GM21619 (cell line): ENCODE measurements around the gene TLE3.
"Not testable (repeated sequence)": the region's sequence is repeated elsewhere in the genome, so short reads cannot be mapped to it uniquely, and the experiment has no call there.

ENCODE experiments used
- ATAC-seq: cut with Tn5 transposase; IDR thresholded peaks from one replicate; pipeline ENCODE4 v1.9.1; 2021; ENCODE audit not compliant: unreplicated experiment

TLE3 gene

DNA sequence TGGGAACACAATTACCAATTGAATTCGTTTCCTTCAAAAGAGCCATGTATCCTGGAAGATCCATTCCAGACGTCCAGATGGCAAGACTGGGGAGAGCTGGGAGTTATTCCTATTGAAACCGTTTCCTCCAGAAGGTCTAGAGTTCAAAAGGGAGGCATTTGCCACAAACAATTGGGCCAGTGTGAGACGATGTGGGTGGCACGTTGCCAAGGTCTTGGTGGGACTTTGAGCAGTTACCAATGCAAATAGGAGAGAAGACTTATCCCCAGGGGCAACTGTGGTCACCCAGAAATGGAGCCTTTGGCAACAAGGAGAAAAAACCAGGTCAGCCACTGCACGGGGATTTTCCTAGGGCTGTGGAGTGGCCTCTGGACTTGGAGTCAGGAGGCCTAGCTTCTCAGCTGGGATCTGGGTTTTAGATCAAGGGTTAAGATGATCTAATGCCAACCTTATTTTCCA is 29.6 kb upstream of the TLE3 start:
- no peak for ATAC-seq

DNA sequence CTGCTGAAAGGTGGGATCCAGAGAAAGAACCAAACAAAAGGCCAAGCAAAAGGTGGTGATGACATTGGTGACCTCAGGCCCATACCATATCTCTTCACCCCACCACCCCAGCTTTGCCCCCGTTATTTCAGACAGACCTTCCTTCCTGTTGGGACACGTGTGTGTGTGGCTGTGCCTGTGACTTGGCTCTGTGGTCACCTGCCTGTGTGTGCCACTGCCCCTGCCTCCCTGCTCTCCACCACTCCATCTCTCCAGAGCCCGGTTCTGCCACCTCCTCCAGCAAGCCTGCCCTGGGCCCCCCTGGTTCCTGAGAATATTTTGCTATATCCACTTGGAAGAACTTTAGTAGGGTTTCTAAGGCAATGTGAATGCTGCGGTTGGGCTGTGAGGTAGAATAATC is 28.6 kb upstream of the TLE3 start:
- ATAC-seq, result no peak

DNA sequence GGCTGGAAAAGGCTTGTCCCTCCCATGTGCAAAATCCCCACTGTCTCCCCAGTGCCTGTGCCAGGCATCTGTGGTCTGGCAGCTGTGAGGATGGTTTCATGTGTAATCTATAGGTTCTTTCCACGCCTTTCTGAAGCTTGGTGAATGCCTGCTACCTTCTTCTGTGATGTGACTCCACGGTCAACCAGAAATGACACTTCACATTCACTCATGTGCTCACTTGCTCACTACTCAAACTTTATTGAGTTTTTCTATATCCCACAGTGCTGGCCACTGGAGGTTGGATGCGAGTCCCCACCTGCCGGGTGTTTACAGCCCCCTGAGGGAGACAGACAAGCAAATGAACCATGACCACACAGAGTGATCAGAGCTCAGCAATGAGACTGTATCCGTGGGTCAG is 27.9 kb upstream of the TLE3 start:
- ATAC-seq, result no peak

DNA sequence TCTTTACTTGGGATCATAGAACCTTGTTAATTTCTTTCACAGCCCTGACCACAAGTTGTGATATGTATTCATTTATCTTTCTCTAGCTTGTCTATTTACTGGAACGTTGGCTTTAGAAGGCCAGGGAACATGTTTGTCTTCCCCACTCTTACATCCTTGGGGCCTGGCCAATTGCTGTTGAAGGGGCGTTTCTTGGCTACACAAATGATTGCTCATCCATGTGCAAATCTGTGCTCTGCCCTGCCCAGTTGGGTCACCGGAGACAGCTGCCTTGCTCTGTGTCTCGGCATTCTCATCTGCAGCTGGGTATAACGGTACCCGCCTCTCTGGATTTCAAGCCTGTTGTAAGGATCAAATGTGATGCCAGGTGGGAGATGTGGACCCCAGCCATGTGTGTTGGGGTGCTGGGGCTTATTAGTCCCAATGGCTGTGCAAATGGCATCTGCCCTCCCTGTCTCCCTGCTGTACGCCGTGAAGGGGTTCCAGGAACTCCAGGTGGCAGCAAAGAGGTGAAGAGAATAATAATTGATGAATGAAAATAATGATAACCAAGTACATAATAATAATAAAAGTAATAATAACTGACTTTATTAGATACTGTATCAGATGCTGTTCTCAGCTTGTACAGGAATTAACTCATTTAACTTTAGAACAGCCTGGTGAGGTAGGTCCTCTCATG is 24.0 kb upstream of the TLE3 start:
- ATAC-seq, result no peak

DNA sequence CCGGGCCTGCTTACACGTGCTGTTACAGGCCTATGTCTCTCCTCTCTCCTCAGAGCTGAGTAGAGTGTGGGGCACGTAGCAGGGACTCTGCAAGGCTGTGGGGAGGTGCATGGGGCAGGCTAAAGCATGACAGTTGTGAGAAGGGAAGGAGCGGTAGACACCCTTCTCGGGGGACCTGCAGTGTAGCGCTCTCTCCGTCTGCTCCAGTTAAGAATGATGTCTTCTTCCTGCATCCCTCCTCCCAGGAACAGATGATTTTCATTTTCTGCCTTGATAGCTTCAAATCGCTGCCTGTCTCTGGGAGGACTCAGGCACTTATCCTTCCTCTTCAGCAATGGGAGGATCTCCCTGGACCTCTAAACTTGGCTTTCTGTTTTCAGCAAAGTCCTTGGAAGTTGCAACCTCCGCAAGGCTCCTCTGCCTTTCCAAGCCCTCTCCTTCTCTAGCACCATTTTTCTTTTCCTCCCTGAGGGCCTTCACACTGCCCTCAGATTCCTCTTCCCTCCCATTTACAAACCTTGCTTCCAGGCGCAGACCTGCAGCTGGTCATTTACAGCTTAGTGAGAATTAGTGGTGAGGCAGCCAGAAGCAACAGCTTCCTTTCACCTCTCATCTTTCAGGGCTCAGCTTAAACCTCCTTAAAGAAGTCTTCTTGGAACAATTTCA is 23.4 kb upstream of the TLE3 start:
- ATAC-seq, result no peak

DNA sequence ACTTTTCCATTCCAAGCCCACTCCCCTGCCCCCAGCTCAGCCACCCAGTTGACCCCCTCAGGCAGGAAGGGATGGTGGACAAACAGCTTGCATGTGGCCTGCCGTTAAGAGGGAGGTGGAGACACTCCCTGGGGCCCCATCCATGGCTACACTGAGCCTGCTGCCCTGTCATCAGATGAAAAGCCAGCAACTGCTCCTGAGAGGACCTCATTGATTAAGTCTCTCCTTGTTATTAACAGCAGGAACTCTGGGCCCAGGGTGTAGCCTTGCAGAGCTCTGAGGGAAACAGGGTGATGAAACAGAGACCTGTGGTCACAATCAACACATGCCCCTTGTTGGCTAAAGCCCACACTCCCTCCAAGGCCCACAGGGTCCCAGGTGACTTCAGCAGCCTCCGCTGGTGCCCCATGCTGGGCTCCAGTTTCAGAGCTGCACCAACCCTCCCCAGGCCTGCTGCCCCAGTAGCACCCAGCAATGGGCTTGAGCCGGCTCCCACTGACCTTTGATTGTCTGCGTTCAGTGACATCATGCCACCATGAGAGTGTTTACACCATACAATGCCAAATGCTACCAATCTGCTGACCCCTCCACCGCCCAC is 22.3 kb upstream of the TLE3 start:
- ATAC-seq, result no peak

DNA sequence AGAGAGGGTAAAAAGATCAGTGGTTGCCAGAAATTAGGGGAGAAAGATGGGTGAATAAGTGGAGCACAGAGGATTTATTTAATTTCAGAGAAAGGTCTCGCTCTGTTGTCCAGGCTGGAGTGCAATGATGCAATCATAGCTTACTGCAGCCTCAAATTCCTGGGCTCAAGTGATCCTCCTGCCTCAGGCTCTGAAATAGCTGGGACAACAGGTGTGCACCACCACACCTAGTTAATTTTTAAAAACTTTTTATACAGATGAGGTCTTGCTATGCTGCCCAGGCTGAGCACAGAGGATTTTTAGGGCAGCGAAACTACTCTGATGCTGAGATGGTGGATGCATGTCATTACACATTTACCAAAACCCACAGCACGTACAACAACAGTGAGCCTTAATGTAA is 20.9 kb upstream of the TLE3 start:
- no peak for ATAC-seq

DNA sequence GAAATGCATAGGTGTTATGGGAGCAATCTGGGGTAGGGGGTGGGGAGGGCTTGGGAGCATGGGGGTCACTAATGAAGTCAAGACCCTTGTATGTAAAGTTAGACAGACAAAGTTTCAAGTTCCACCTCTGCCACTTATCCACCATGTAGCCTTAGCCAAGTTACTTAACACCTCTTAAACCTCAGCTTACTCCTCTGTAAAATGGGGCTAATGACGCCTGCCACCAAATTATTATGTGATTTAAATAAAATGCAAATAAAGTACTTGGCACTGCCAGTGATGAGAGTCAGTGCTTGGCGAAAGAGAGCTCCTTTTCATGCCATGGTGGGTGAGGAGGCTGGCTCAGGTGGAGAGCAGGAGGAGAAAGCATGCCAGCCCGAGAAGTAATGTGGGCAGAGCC is 18.6 kb upstream of the TLE3 start:
- no peak for ATAC-seq

DNA sequence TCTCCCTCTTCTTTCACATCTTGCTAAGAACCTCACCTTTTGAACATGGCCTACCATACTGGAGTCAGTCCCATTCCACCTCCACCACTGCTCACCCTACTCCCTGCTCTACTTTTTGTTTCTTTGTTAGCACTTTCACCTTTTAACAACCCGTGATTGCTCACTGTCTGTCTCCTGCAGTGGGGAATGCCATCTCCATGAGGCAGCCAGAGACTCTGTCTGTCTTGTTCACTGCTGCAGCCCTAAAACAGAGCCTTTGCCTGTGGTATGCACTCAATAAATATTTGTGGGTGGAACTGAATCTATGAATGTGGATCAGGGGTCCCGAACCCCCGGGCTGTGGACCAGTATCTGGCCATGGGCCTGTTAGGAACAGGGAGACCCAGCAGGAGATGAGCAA is 16.5 kb upstream of the TLE3 start:
- ATAC-seq, result no peak

DNA sequence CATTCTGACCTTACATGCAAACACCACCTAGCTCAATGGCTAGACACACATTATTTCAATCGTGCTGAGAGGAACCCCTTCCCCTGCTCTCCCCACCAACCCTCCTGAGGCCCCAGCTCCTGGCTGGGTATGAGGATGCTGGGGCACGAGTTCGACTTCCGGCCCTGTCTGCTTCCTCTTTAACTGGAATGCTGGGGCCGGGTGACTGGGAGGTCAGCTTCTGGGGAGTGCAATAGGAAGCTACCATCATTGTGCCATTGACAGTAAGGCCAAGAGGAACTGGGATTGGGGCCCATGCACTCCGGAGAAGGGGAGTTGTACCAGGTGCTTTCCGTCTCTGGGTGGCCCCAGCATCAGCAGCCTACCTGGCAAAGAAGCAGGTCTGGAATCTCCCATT is 15.6 kb upstream of the TLE3 start:
- no peak for ATAC-seq

DNA sequence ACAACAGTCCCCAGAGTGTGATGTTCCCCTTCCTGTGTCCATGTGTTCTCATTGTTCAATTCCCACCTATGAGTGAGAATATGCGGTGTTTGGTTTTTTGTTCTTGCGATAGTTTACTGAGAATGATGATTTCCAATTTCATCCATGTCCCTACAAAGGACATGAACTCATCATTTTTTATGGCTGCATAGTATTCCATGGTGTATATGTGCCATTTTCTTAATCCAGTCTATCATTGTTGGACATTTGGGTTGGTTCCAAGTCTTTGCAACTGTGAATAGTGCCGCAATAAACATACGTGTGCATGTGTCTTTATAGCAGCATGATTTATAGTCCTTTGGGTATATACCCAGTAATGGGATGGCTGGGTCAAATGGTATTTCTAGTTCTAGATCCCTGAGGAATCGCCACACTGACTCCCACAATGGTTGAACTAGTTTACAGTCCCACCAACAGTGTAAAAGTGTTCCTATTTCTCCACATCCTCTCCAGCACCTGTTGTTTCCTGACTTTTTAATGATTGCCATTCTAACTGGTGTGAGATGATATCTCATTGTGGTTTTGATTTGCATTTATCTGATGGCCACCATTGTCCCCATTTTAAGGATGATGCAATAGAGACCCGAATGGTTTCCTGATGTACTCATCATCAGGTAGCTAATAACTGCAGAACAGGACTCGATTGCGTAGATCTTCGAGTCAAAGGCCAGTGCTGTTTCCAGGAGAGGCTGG is 15.0 kb upstream of the TLE3 start:
- not testable (repeated sequence) for ATAC-seq

DNA sequence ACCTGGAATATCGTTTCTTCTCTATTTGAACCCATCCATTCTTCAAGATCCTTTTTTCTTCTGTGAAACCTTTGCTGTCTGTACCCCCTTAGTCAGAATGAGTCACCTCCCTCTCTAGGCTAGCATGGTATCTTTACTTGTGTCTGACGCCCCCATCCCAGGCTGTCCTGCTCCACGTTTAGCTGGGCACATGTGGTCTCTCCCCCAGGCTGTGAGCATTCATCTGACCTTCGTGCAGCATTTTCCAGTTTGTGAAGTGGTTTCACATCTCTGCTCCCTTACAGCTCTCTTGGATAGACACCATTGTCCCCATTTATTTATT is 14.3 kb upstream of the TLE3 start:
- ATAC-seq, result no peak

DNA sequence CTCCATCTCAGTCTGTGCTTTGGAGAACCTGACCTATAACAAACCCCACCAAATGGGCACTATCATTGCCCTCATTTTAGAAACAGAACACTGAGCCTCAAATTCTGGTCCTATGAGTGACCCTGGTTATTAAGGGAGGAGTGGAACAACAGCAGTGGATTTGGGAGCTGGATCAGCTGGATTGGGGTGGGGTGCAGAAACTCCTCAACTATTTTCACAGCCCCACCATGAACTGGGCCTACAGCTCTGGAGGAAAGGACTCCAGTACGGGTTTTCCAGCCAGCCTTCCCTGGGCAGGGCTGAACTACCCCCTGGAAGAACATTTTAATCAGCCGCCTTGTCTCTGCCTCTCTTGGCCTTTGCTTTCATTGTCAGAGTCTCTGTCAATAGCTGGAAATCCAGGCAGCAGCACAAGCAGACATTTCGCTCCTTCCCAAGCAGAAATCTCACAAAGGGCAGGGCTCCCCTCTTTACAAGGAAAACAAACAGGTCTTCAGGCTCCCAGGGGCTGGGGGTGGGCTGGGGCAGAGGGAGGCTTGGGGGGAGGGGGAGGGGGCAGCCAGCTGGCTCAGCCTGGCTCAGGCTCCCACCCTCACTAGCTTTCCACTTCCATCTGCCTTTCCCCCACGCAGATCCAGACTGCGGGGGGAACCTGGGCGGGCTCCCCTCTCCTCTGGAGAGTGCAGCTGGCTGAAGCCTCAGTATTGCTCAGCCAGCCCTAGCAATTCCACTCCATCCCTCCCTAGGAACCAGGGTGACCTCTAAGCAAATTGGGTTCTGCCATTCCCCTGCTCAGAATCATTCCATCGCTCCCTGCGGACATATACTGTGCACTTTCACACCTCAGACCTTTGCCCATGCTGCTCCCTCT is 13.7 kb upstream of the TLE3 start:
- no peak for ATAC-seq

DNA sequence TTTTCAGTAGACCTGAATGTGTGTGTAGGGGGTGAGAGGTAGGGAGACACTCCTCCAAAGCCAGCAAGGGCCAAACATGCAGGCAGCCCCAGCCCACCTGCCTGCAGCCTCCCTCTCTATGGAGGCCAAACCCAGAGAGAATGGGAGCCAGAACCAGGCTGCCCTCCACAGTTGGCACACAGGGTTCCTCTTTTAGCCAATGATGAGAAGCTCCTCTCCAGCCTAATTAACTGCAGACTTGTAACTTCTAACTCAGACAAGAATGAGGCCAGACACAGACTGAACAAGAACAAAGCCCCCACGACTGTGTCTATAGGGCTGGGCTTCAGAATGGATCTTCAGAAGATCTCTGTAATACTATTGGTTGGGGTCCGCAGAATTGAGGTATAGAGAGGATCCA is 12.3 kb upstream of the TLE3 start:
- no peak for ATAC-seq

DNA sequence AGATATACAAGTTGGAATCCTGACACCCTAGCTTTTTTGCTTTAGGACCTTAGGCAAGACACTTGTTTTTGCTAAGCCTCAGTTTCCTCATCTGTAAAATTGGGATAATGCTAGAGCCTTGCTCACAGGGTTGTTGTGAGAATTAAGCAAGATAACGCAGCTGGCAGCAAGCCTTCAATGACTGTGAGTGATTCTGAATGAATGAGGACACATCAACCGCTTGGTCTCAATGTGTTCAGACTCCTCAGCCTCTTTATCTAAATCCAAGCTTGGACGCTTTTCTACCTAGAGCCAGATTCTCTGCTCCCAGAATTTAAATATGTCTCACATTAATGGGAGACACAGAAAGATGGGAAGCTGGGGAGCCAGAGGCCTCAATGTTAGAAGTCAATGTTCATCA is 11.8 kb upstream of the TLE3 start:
- ATAC-seq, result no peak

DNA sequence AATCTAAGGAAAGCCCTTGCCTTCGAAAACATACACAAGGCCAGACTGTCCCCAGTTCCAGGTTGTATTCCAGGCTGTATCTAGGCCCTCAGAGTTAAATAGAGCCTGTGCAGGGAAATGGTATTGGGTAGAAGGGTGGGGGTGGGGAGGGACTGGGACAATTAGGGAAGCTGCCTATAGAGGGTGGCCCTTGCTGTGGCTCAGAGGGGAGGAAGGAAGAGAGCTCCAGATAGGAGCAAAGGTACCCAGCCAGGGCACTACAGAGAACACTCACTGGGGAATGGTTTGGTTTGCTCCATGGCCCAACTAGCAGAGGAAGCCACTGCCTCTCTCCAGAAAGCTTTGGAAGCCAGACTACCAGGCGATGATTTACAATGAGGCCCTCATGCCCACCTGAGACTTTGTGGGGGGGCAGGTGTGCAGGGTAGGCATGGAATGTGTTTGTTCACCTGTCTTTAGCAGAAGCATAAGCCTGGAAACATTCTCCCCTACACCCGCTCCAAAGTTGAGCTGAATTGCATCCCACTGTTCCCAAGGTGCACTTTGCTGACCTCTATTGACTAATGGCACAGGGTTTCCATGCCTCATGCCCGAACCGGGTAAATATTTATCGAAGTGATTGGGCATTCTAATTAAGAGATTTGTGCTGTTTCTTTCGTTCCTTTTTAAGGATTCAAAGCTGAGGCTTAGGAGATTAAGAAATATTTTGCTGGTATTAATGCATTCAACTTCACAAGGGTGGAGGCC is 6.3 kb upstream of the TLE3 start:
- ATAC-seq, result no peak

DNA sequence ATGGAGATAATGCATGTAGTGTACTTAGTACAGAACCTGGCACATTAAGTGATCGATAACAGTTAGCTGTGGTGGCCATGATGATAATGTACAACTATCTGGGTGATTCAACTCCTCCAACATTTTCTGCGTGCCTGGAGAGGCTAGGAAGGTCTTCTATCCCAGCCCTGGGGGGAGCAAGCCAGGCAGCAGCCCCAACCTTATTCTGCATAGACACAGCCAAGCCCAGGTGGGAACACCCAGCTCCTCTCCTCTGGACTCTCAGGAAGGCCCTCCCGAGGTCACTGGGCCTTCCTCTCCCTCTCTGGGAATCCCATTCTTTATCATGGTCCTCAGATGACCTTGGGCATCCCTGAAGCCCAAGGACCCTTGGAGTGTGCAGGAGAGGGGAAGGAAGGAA is 5.1 kb upstream of the TLE3 start:
- no peak for ATAC-seq

DNA sequence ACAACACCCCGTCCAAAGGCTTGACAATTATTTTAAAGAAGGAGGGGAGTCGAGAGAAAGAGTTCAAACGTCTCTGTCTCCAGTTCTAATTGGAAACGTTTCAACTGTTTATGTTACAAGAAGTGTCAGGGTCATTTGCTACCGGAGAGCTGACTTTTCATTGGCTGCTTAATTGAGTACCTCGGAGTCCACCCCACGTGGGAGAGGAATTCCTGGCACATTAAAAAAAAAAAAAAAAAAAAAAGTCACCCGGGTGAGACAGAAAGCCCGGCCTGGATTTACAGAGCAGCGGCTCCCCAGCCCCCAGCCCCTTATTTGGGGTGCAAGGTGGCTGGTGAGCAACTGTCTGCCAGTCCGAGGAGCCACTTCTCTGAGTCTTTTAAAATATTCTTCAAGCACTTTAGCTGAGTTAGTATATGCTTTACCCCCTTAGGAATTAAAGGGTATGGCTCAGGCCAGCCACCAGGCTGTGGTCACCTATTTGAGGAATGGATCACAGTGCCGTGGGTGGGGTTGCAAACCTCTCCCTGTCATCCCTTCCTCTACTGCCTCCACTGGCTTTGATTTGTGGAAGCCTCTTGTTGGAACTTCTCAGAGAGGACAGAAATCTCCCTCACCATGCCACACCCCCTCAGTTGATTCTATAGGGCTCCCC is 3.9 kb upstream of the TLE3 start:
- ATAC-seq, result no peak

DNA sequence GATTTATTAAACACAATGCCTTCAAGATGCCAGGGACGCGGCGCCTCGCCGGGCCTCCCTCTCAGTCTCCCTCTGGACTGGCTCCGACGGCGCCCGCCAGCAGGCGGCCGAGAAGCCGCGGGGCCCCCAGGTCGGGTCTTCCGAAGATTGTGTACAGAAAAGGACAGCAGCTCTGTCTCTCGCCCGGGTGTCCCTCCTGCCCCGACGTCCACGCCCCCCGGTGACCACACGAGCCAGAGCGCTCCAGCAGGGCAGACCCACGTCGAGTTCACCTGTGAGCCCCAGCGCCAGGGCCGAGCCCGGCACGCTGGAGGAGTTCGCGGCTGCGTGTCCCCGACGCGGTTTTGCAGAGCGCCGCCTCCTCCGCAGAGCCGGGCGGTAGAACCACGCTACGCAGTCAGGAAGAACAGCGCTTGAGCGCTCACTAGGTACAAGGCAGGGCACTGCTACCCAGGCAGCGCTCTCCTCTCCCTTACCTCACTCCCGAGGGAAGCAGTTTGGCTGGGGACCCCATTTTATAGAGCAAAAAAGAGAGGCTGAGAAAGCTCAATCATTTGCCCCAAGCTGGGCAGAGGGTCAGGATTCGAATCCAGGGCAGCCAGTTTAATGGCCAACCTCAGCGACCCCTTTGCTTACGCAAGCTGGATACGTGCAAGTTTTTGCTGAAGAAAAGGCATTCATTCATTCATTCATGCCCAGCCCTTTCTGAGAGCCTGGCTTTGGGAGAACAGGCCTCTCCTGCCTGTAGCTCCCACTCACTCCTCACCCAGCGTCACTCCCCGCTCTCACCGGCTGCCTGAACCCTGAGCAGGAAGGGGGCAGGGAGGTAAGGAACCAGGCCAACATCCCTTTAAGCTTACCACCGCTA is 3.0 kb upstream of the TLE3 start:
- no peak for ATAC-seq
